GM12892 (cell line): ENCODE data around the gene NOTCH2.
"Not testable (repeated sequence)": the region's sequence is repeated elsewhere in the genome, so short reads cannot be mapped to it uniquely, and the experiment has no call there.

ENCODE experiments used
- POLR2A ChIP-seq: IDR thresholded peaks from 2 replicates; pipeline ENCODE4 v1.6.1; 2011; ENCODE audit warnings: low read depth, low read length, control low read depth
- POLR2AphosphoS5 ChIP-seq: IDR thresholded peaks from 2 replicates; pipeline ENCODE4 v1.6.1; 2011; ENCODE audit warnings: low read depth, low read length, control low read depth
- TAF1 ChIP-seq: IDR thresholded peaks from 2 replicates; pipeline ENCODE4 v1.6.1; 2011; ENCODE audit warnings: low read depth, mild to moderate bottlenecking, control low read depth, low read length, borderline replicate concordance

- TF ChIP-seq POLR2A, POLR2AphosphoS5, TAF1: not testable (repeated sequence)
Observed at GRCh38 chr1:120093548-120094181, 24.2 kb upstream of the NOTCH2 start.
